K562 (cell line): Measurements from ENCODE around the gene DRD2. TPM values are rescaled to one million over a fixed set of nuclear protein-coding genes. Genes with fewer than 3 reads are reported as not detected.

ENCODE experiments used
- MEF2D ChIP-seq: conservative IDR thresholded peaks from 2 replicates; pipeline ENCODE4 v1.6.1; 2016; ENCODE audit warnings: low read depth, missing genetic modification characterization, missing compliant biosample characterization
- MGA ChIP-seq: fragments of 450-650 bp; IDR thresholded peaks from 2 replicates; pipeline ENCODE4 v1.6.1; 2016; ENCODE audit warnings: mild to moderate bottlenecking, moderate library complexity
- polyA plus RNA-seq, 8 experiments: library from polyadenylated mRNA; depleted of rRNA in 4 of 8; stranded (reverse) in 5 of 8; unstranded in 3 of 8; fragments of >200 nt; fragmentation: Nextera tagmentation in 2 of 8; fragmentation: Illumina TruSeq in 1 of 8; extraction: Ambion mirVana in 2 of 8; extraction: Trizol in 1 of 8; gene quantifications; 2 replicates each; pipeline versions ENCODE4 v1.2.1 to v1.2.3, GENCODE V29; 2011 to 2014; ENCODE audit warnings: inconsistent platforms in 1 of 8, missing spikeins in 1 of 8
- total RNA-seq, 7 experiments: library from RNA; depleted of rRNA in 6 of 7; stranded (reverse); fragments of >200 nt in 6 of 7; fragmentation: Illumina TruSeq in 2 of 7; extraction: Trizol in 2 of 7; gene quantifications; 2 replicates each; pipeline versions ENCODE4 v1.2.1 to v1.2.3, GENCODE V29; 2011 to 2021; ENCODE audit warnings: low replicate concordance in 1 of 7

The DRD2 gene
- total and polyA plus RNA-seq, 9 of the 15 experiments (the other 6 are each of a cell fraction or from before 2014, with no cell fraction given), result not detected

DNA sequence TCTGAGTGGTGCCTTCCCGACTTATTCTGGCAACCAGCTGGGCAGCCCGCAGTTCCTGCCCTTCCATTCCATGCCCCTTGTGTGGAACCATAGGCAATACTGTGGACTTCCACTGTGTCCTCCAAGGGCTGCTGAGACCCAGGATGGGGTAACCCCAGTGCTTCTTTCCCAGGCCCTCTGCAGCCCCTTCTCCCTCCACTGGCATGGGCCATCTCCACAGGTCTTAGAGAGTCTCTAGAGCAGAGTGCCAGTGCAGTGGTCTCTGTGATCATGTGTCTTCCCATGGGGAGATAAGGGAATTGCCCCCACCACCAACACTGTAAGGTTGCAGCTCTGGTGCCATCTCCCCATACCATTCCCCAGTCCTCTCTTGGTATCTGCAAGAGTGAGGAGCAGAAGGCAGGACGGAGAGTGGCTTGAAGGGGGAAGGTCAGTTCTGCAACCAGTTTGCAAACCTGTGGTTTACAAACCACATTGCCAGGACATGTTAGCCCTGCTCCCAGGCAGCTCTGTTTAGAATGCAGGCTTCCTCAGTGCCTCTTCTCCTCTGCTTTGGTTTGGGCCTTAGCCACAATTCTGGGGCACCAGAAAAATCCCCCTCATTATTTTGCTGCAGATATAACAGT lies 20.9 kb upstream of the DRD2 start (continued):
- TF ChIP-seq MGA (no peak), MEF2D (tag) (no peak)
